Measurements from ENCODE around the gene IL21R.

Gene IL21R

GRCh38 chr16:27465483-27465879, 63.5 kb downstream of the IL21R start:
- no peak for DNase-seq

GRCh38 chr16:27468941-27469531, 67.1 kb downstream of the IL21R start:
- DNase-seq: no peak

GRCh38 chr16:27470567-27471431, 68.8 kb downstream of the IL21R start:
- no peak for DNase-seq

- no peak for DNase-seq
Measured at GRCh38 chr16:27471661-27472060, 69.7 kb downstream of the IL21R start.

GRCh38 chr16:27472091-27473020, 70.4 kb downstream of the IL21R start:
- DNase-seq: no peak

- no peak for DNase-seq
Measured at GRCh38 chr16:27473101-27473900, 71.3 kb downstream of the IL21R start.

- DNase-seq: no peak
Measured at GRCh38 chr16:27474041-27474440, 72.1 kb downstream of the IL21R start.

GRCh38 chr16:27474921-27475320, 72.9 kb downstream of the IL21R start:
- no peak for DNase-seq

GRCh38 chr16:27475561-27475960, 73.6 kb downstream of the IL21R start:
- DNase-seq: peak; percentile 82

GRCh38 chr16:27476240-27476639, 74.3 kb downstream of the IL21R start:
- no peak for DNase-seq

GRCh38 chr16:27480761-27481160, 78.8 kb downstream of the IL21R start:
- no peak for DNase-seq

GRCh38 chr16:27481282-27481934, 79.4 kb downstream of the IL21R start:
- no peak for DNase-seq

- no peak for DNase-seq
Measured at GRCh38 chr16:27482397-27483087, 80.6 kb downstream of the IL21R start.

GRCh38 chr16:27483088-27483437, 81.1 kb downstream of the IL21R start:
- DNase-seq: no peak

- no peak for DNase-seq
Measured at GRCh38 chr16:27483624-27484023, 81.7 kb downstream of the IL21R start.

- no peak for DNase-seq
Measured at GRCh38 chr16:27485126-27485525, 83.2 kb downstream of the IL21R start.

- no peak for DNase-seq
Measured at GRCh38 chr16:27485811-27486210, 83.8 kb downstream of the IL21R start.

- no peak for DNase-seq
Measured at GRCh38 chr16:27486344-27486743, 84.4 kb downstream of the IL21R start.

GRCh38 chr16:27486760-27487159, 84.8 kb downstream of the IL21R start:
- DNase-seq: no peak

GRCh38 chr16:27489421-27489820, 87.4 kb downstream of the IL21R start:
- no peak for DNase-seq

- no peak for DNase-seq
Measured at GRCh38 chr16:27489906-27490305, 87.9 kb downstream of the IL21R start.
